GM19239 (cell line): Measurements from ENCODE around the gene RUFY2.
A peak's percentile ranks its signal among the peaks of the same experiment; 100 is the strongest.

Experiments used
- DNase-seq: peaks from one replicate; pipeline ENCODE4 v3.0.0; 2011; ENCODE audit warnings: low spot score; ENCODE audit not compliant: insufficient read length
- FAIRE-seq: peaks from 2 replicates; lab custom pipeline; 2011; peaks lifted over from hg19 to GRCh38; lab: Jason Lieb, UNC

Gene RUFY2

GRCh38 chr10:68365611-68366010 is 41.5 kb downstream of the RUFY2 start:
- DNase-seq, result no peak
- FAIRE-seq, result no peak

GRCh38 chr10:68364101-68364886 is 42.8 kb downstream of the RUFY2 start:
- DNase-seq (no peak), FAIRE-seq (peak; percentile 48)

- DNase-seq, result no peak
- FAIRE-seq, result no peak
These were observed 44.5 kb downstream of the RUFY2 start for GRCh38 chr10:68362590-68362989.

- FAIRE-seq (no peak), DNase-seq (no peak)
These were observed 47.9 kb downstream of the RUFY2 start for GRCh38 chr10:68359189-68359588.

GRCh38 chr10:68353537-68353936 is 53.5 kb downstream of the RUFY2 start:
- DNase-seq (no peak), FAIRE-seq (no peak)

- FAIRE-seq (peak; percentile 78), DNase-seq (peak; percentile 22)
These were observed 58.8 kb downstream of the RUFY2 start for GRCh38 chr10:68348265-68348741.

GRCh38 chr10:68346774-68347173 is 60.3 kb downstream of the RUFY2 start:
- FAIRE-seq (no peak), DNase-seq (no peak)

GRCh38 chr10:68345621-68346020 is 61.5 kb downstream of the RUFY2 start:
- FAIRE-seq (no peak), DNase-seq (no peak)

GRCh38 chr10:68342909-68343516 is 64.1 kb downstream of the RUFY2 start:
- DNase-seq, result no peak
- no peak for FAIRE-seq

- FAIRE-seq (no peak), DNase-seq (no peak)
These were observed 66.6 kb downstream of the RUFY2 start for GRCh38 chr10:68340358-68341080.

- no peak for DNase-seq
- no peak for FAIRE-seq
These were observed 70.2 kb downstream of the RUFY2 start for GRCh38 chr10:68336754-68337351.

GRCh38 chr10:68334672-68335467 is 72.2 kb downstream of the RUFY2 start:
- no peak for DNase-seq
- FAIRE-seq, result no peak

GRCh38 chr10:68333440-68334431 is 73.3 kb downstream of the RUFY2 start:
- FAIRE-seq, result no peak
- DNase-seq, result no peak

- FAIRE-seq (no peak), DNase-seq (no peak)
These were observed 74.0 kb downstream of the RUFY2 start for GRCh38 chr10:68333058-68333395.

- peak; percentile 44 for FAIRE-seq
- DNase-seq, result peak; percentile 20
These were observed 74.6 kb downstream of the RUFY2 start, which contains the start of gene PBLD for GRCh38 chr10:68332259-68333057. Gene PBLD (minus strand): TSS chr10:68332928. CDS start chr10:68306844, 26,084 bp downstream.

- FAIRE-seq, result peak; percentile 93
- DNase-seq, result peak; percentile 74
These were observed 75.4 kb downstream of the RUFY2 start, which contains the start of gene HNRNPH3 for GRCh38 chr10:68331455-68332258. Gene HNRNPH3 (plus strand): TSS chr10:68332064. CDS start chr10:68337222, 5,158 bp downstream.
